ENCODE data around the gene EPB41L4A.

GRCh38 chr5:112417931-112418658 lies 982 bp downstream of the EPB41L4A start:
- TF ChIP-seq CTCF (conservative IDR thresholded peaks at IDR 0.05 in 1 of 2, IDR thresholded peaks at IDR 0.05 in 1 of 2; ENCODE audit: low read depth in 1 of 2, low read length in 2 of 2) (no peak), EZH2 (IDR thresholded peaks at IDR 0.05; ENCODE audit: low read length, missing control alignments) (peak; percentile 9)

Data from fibroblast of lung (primary cell).